ENCODE measurements around the gene RNASE9.

RNASE9 gene

DNA sequence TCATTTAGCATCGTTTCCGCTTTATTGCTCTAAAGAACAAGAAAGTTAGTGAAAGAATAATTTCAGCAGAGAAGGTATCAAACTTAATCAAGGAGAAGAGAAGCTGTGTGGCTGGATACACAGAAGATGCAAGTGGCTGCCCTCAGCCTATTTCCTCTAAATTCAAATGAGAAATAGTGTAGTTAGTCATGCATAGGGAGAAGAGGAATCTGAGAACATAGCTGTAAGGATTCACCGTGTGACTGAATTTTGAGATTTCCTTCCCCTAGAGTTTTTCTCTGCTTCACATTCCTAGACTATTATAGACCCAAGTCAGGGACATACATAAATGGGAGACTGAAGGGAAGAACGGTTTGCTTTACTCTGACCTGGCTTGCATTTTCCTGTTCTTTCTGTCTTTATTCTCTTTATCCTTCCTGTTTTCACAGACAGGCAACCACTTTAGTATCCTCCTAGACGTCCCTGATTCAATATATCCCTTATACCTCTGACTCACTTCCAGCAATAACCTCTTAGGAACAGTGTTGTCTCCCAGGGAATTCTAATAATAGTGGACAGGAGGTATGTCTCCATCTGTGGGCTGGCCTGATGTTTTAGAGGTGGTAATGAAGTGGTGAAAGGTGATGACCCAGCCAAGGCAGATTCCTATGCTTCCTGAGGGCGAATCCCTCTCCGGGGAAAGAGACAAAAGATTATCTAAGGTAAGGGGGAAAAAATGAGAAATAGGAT lies 48.5 kb downstream of the RNASE9 start (continued):
- TF ChIP-seq ZNF561 (tag by site-specific recombination; IDR thresholded peaks at IDR 0.05; ENCODE audit: borderline replicate concordance) = no peak
- TF ChIP-seq, protein P1, sequence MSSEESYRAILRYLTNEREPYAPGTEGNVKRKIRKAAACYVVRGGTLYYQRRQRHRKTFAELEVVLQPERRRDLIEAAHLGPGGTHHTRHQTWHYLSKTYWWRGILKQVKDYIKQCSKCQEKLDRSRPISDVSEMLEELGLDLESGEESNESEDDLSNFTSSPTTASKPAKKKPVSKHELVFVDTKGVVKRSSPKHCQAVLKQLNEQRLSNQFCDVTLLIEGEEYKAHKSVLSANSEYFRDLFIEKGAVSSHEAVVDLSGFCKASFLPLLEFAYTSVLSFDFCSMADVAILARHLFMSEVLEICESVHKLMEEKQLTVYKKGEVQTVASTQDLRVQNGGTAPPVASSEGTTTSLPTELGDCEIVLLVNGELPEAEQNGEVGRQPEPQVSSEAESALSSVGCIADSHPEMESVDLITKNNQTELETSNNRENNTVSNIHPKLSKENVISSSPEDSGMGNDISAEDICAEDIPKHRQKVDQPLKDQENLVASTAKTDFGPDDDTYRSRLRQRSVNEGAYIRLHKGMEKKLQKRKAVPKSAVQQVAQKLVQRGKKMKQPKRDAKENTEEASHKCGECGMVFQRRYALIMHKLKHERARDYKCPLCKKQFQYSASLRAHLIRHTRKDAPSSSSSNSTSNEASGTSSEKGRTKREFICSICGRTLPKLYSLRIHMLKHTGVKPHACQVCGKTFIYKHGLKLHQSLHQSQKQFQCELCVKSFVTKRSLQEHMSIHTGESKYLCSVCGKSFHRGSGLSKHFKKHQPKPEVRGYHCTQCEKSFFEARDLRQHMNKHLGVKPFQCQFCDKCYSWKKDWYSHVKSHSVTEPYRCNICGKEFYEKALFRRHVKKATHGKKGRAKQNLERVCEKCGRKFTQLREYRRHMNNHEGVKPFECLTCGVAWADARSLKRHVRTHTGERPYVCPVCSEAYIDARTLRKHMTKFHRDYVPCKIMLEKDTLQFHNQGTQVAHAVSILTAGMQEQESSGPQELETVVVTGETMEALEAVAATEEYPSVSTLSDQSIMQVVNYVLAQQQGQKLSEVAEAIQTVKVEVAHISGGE (tag by site-specific recombination; conservative IDR thresholded peaks at IDR 0.05; ENCODE audit: low read depth) = no peak
- no peak for TF ChIP-seq ZNF248 (tag by site-specific recombination; IDR thresholded peaks at IDR 0.05)
- TF ChIP-seq, protein P2, sequence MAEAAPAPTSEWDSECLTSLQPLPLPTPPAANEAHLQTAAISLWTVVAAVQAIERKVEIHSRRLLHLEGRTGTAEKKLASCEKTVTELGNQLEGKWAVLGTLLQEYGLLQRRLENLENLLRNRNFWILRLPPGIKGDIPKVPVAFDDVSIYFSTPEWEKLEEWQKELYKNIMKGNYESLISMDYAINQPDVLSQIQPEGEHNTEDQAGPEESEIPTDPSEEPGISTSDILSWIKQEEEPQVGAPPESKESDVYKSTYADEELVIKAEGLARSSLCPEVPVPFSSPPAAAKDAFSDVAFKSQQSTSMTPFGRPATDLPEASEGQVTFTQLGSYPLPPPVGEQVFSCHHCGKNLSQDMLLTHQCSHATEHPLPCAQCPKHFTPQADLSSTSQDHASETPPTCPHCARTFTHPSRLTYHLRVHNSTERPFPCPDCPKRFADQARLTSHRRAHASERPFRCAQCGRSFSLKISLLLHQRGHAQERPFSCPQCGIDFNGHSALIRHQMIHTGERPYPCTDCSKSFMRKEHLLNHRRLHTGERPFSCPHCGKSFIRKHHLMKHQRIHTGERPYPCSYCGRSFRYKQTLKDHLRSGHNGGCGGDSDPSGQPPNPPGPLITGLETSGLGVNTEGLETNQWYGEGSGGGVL (tag by site-specific recombination; IDR thresholded peaks at IDR 0.05) = no peak
- TF ChIP-seq, protein P3, sequence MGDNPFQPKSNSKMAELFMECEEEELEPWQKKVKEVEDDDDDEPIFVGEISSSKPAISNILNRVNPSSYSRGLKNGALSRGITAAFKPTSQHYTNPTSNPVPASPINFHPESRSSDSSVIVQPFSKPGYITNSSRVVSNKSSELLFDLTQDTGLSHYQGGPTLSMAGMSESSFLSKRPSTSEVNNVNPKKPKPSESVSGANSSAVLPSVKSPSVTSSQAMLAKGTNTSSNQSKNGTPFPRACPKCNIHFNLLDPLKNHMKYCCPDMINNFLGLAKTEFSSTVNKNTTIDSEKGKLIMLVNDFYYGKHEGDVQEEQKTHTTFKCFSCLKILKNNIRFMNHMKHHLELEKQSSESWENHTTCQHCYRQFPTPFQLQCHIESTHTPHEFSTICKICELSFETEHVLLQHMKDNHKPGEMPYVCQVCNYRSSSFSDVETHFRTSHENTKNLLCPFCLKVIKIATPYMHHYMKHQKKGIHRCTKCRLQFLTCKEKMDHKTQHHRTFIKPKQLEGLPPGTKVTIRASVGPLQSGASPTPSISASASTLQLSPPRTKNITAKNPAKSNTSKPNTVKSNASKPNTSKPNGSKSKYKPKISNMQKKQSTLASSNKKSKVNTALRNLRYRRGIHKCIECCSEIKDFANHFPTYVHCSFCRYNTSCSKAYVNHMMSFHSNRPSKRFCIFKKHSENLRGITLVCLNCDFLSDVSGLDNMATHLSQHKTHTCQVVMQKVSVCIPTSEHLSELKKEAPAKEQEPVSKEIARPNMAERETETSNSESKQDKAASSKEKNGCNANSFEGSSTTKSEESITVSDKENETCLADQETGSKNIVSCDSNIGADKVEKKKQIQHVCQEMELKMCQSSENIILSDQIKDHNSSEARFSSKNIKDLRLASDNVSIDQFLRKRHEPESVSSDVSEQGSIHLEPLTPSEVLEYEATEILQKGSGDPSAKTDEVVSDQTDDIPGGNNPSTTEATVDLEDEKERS (tag by site-specific recombination; IDR thresholded peaks at IDR 0.05) = no peak
- TF ChIP-seq ZNF514 (tag by site-specific recombination; IDR thresholded peaks at IDR 0.05) = no peak

DNA sequence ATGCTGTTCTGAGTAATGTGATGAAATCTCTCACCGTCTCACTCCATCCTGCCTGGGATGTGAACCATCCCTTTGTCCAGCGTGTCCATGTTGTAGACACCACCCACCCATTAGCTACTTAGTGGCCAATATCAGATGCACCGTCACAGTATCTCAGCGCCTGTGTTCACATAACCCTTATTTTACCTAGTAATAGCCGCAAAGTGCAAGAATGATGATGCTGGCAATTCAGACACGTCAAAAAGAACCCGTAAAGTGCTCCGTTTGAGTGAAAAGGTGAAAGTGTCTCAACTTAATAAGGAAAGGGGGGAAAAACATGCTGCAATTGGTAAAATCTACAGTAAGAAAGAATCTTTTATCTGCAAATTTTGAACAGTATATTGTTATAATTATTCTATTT lies 52.5 kb downstream of the RNASE9 start:
- no peak overlapping the region for H3K27ac ChIP-seq (ENCODE audit: extremely low read depth, low read depth, low read length)
- ChIA-PET POLR2A (no interaction called here), CTCF (interaction anchor here (1.0 kb wide), 1 partner anchor 91 kb away, joined by 3 read pairs; no protein-coding TSS in a partner anchor)
- H3K9me3 ChIP-seq (ENCODE audit: control insufficient read depth, insufficient read depth, low read depth, low read length) = no peaks in the 10 kb centered on the region
- no peaks in the 10 kb centered on the region for H3K36me3 ChIP-seq (ENCODE audit: control insufficient read depth in 2 of 2, insufficient read depth in 1 of 2, low read length in 2 of 2)
- no peaks in the 10 kb centered on the region for H3K4me1 ChIP-seq (ENCODE audit: control insufficient read depth, insufficient read depth, low read length)
- no peak overlapping the region for H3K4me3 ChIP-seq (ENCODE audit: low read depth, low read length)
- TF ChIP-seq ZFHX2 (tag by site-specific recombination; conservative IDR thresholded peaks at IDR 0.05) (no peak), ZSCAN23 (tag by site-specific recombination; IDR thresholded peaks at IDR 0.05) (no peak), MEIS1 (CRISPR knock-in tag; IDR thresholded peaks at IDR 0.05; ENCODE audit: borderline replicate concordance) (no peak), KLF8 (tag by site-specific recombination; IDR thresholded peaks at IDR 0.05) (no peak), ZNF2 (tag by site-specific recombination; IDR thresholded peaks at IDR 0.05) (no peak), SCRT1 (tag by site-specific recombination; IDR thresholded peaks at IDR 0.05; ENCODE audit: borderline replicate concordance) (no peak), SETDB1 (IDR thresholded peaks at IDR 0.05; ENCODE audit: insufficient read length, low read length) (no peak), KLF7 (tag by site-specific recombination; IDR thresholded peaks at IDR 0.05; ENCODE audit: borderline replicate concordance) (no peak), ZNF510 (tag by site-specific recombination; IDR thresholded peaks at IDR 0.05; ENCODE audit: insufficient replicate concordance) (no peak), ZNF112 (tag by site-specific recombination; IDR thresholded peaks at IDR 0.05) (no peak), ZXDB (tag by site-specific recombination; IDR thresholded peaks at IDR 0.05) (no peak), OVOL3 (tag by site-specific recombination; IDR thresholded peaks at IDR 0.05) (no peak), ZNF571 (tag by site-specific recombination; IDR thresholded peaks at IDR 0.05) (no peak), ZNF391 (tag by site-specific recombination; IDR thresholded peaks at IDR 0.05; ENCODE audit: borderline replicate concordance, low read depth) (no peak)
- TF ChIP-seq, protein P4, sequence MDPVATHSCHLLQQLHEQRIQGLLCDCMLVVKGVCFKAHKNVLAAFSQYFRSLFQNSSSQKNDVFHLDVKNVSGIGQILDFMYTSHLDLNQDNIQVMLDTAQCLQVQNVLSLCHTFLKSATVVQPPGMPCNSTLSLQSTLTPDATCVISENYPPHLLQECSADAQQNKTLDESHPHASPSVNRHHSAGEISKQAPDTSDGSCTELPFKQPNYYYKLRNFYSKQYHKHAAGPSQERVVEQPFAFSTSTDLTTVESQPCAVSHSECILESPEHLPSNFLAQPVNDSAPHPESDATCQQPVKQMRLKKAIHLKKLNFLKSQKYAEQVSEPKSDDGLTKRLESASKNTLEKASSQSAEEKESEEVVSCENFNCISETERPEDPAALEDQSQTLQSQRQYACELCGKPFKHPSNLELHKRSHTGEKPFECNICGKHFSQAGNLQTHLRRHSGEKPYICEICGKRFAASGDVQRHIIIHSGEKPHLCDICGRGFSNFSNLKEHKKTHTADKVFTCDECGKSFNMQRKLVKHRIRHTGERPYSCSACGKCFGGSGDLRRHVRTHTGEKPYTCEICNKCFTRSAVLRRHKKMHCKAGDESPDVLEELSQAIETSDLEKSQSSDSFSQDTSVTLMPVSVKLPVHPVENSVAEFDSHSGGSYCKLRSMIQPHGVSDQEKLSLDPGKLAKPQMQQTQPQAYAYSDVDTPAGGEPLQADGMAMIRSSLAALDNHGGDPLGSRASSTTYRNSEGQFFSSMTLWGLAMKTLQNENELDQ (tag by site-specific recombination; IDR thresholded peaks at IDR 0.05; ENCODE audit: low read depth) = no peak
- TF ChIP-seq, protein P5, sequence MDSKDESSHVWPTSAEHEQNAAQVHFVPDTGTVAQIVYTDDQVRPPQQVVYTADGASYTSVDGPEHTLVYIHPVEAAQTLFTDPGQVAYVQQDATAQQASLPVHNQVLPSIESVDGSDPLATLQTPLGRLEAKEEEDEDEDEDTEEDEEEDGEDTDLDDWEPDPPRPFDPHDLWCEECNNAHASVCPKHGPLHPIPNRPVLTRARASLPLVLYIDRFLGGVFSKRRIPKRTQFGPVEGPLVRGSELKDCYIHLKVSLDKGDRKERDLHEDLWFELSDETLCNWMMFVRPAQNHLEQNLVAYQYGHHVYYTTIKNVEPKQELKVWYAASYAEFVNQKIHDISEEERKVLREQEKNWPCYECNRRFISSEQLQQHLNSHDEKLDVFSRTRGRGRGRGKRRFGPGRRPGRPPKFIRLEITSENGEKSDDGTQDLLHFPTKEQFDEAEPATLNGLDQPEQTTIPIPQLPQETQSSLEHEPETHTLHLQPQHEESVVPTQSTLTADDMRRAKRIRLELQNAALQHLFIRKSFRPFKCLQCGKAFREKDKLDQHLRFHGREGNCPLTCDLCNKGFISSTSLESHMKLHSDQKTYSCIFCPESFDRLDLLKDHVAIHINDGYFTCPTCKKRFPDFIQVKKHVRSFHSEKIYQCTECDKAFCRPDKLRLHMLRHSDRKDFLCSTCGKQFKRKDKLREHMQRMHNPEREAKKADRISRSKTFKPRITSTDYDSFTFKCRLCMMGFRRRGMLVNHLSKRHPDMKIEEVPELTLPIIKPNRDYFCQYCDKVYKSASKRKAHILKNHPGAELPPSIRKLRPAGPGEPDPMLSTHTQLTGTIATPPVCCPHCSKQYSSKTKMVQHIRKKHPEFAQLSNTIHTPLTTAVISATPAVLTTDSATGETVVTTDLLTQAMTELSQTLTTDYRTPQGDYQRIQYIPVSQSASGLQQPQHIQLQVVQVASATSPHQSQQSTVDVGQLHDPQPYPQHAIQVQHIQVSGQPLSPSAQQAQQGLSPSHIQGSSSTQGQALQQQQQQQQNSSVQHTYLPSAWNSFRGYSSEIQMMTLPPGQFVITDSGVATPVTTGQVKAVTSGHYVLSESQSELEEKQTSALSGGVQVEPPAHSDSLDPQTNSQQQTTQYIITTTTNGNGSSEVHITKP (tag by site-specific recombination; IDR thresholded peaks at IDR 0.05) = no peak

Measured in HEK293 (cell line).